EH (cell line): ENCODE measurements around the gene SLC35A2.

Experiments used
- DNase-seq: peaks from one replicate; pipeline ENCODE4 v3.0.0-alpha.2; 2015; ENCODE audit warnings: low read depth

Gene SLC35A2

DNA sequence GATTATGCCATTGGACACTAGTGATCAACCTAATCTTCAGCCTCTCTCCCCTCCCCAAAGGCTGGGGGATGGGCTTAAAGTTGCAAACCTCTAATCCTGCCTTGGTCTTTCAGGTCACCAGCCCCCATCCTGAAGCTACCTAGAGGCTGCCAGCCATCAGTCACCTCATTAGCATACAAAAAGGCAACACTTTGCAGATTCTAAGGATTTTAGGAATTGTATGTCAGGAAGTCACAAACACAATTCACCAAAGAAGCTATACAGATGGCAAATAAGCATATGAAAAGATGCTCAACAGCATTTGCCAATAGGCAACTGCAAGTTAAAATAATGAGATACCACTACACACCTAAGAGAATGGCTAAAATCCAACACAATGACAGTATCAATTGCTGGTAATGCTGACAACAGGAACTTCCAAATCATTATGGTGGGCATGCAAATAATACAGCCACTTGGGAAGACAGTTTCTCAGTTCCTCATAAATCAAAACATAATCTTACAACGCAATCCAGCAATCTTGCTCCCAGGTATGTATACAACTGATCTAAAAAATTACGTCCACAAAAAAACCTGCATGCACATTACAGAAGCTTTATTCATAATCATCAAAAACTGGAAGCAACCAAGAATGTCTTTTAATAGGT is 16.4 kb upstream of the SLC35A2 start:
- no peak for DNase-seq

DNA sequence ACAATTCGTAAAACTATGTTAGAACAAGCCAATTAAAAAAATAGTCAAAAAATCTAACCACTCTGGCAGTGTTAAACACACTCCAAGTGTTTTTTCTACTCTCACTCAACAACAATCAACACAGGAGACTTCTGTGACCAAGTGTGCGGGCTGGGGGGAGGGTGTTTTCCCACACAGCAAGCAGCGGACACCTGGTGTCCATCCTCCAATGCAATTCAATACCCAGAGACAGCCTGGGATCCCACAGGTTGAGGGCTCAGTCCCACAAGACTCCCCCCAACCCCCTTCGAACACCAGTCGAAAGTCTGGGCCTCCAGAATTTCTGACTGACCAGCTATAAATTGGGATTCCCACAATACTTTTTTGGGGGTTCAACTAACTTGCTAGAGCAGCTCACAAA is 15.7 kb upstream of the SLC35A2 start:
- DNase-seq = no peak

DNA sequence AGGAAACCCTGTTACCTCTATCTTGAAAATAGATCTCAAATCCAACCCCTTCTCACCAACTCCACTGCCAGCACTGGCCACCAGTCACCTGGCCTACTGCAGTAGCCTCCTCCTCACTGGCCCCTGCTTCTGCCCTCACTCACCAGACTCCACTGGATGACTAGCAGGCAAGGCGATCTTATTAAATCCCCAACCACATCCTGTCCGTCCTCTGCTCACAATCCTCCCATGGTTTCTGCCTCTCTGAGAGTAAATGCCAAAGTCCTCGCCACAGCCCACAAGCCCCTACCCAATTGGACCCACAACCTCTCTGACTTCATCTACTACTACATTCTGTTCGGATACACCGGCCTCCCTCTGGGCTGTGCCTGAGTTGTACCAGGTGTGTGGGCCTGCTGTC is 12.8 kb upstream of the SLC35A2 start:
- DNase-seq = no peak

DNA sequence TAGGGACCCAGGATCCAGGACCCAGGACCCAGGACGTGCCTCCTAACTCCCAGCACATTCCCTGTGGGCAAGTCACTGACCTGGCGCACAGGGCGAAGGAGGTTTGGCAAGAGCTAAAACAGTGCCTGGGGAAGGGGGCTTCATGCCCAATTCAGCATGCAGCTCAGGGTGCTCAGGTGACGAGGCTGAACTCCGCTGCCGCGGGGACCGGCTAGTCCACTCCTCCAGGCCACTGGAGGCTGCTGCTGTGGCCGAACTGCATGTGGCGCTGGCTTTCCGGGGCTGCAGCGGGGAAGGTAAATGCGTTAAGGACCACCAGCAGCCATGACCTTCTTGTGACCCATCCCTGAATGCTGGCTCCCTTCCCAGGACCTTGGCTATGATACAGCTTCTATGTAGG is 12.3 kb upstream of the SLC35A2 start:
- DNase-seq = no peak

DNA sequence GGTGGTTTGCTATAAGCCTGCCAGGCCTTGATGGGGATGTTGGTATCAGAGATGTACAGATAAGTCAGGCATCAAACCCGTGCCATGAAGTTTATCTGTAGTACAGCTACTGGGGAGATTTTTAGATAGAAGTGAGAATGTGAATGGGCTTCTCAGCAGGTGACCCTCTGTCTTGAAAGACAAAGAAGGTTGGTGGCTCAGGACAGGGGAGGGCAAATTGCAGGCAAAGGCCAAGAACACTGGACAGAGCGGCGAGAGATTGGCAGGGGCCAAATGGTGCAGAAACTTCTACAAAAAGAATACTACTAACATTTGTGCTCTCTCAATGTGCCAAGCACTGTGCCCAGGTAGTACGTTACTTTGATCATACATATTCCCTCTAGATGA is 9.3 kb upstream of the SLC35A2 start:
- no peak for DNase-seq

GRCh38 chrX:48919947-48920717 is 8.7 kb upstream of the SLC35A2 start:
- DNase-seq = no peak

DNA sequence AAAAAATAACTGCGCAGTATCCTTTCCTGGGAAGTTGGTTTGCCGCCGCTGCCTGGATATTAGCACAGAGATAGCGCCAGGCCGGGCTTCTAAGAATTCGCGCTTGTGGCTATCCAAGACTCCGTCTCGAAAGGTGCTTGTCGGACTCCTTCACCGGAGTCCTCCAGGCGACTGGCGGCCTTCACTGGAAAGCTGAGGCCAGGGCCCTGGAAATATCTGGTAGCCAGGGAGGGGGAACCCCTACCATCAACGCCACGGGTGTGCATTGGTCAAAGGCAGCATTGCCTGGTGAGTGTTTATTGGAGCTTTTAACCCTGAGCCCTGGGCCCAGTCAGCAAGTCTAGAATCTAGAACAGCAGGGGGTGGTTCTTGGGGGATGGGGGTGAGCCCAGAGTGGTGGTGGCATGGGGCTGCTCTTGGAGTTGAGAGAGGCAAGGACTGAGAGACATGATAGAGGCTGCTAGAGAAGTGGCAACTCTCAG is 8.0 kb upstream of the SLC35A2 start:
- DNase-seq = no peak

- DNase-seq = peak; percentile 88
Observed at GRCh38 chrX:48918643-48919340, 7.3 kb upstream of the SLC35A2 start, which contains the start of gene PIM2. TSS of gene PIM2 (minus strand) at chrX:48919024. CDS start at chrX:48918834, 190 bp downstream.

GRCh38 chrX:48918301-48918642 is 6.8 kb upstream of the SLC35A2 start:
- DNase-seq = no peak

DNA sequence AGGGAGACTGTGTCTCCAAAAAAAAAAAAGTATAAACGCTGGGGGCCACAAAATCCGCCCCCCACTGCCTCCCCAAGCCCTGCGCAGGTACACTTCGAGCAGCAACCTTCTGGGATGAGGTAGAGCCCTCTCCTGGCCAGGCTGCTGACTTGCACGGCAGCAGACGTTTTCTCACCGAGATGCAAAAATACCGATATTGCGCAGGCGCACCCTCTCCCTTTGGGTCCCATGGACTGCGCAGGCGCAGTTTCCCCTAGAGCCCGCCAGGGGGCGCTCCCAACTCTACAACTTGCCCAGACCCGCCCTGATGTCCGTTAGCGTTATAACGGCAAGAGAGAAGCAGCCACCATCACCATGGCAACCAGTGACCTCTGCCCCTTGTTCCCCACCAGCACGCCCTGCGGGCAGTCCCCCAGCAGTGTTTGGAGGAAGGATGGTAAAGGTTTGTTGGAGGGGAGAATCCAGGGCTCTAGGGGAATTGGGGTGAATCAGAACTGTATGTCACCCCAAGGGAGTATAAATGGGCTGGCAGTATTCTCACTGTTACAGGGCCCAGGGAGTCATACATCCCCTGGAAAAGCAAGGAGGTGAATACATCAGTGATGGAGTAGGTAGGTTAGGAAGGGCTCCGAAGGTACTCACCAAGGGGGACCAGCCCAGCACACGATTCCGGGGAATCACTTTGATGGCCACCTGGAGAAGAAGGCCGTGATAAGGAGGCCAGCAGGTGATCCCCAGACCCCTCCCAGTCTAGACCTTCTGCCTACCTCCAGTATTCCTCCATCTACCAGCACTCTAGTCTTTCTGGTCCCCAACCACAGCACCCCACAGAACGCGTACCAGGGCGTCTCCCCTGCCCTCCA is 5.9 kb upstream of the SLC35A2 start:
- DNase-seq = peak; percentile 90

GRCh38 chrX:48914593-48915493 is 3.4 kb upstream of the SLC35A2 start:
- no peak for DNase-seq

- DNase-seq = no peak
Observed at GRCh38 chrX:48913605-48914366, 2.3 kb upstream of the SLC35A2 start.

DNA sequence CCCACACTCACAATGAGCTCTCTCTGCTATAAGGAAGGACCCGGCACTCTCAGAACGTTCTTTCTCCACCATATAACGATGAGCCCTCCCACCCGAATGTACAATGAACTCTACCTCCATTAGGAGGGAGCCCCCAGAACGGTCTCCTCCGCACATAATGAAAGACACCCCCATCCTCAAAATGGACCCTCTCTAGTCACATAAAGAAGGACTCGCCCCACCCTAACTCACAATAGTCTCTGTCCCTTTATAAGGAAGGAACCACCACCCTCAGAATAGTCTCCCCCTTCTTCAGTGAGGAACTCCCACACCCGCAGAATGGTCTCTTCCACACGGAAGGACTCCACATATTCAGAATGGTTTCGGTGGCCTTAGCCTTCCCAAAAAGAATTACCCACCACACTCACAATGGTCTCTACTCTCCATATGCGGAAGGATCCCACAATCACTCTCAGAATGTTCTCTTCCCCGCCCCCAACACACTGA is 477 bp downstream of the SLC35A2 start:
- peak; percentile 44 for DNase-seq

- DNase-seq = no peak
Observed at GRCh38 chrX:48909703-48910294, 1.6 kb downstream of the SLC35A2 start.

DNA sequence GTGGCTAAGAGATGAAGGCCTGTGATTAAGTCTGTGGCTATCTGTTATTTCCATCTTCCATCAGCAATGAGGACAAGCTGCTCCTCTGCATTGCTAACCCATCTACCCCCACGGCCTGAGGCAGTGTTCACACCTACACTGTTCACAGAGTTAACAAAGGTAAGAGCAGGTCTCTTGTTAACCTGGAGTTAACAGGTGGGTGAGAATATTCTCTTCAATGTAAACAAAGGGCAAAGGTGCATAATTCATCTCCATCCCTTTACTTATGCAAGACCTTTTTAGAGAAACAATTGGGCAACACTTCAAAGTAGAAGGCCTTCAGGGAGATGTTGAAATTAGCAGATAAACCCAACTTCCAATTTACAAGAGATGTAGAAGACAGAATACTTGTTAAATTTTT is 2.8 kb downstream of the SLC35A2 start:
- DNase-seq = no peak

DNA sequence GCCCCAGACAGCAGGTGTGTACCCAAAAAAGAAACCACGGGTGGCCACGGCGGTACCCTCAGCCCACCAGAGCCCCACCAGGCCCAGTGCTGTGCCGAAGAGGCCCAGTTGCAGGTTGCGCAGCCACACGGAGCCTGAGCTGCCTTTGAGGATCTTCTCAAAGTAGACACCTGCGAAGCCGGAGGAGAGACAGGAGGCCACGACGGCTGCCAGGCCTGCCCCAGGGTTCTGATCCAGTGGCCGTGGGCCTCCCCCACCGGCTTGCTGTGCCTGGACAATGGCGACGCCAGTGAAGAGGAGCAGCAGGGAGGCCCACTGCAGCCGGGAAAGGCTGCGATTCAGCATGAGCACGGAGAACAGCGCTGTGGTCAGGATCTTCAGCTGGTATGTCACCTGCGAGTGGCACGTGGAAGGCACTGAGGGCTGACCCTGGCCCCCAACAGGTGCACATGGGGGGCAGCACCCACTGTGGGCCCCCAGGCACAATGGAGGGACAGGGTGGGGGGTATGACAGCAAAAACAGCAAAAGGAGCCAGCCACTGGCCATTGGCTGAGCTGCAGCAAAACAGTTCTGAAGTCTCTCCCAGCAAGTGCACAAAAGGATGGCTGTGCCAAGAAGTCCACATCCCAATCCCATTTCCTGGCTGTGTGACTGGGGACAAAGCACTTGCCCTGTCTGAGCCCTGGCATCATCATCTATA is 6.2 kb downstream of the SLC35A2 start:
- DNase-seq = no peak

- DNase-seq = no peak
Observed at GRCh38 chrX:48904626-48905025, 6.8 kb downstream of the SLC35A2 start.

GRCh38 chrX:48904180-48904579 is 7.3 kb downstream of the SLC35A2 start:
- no peak for DNase-seq

- DNase-seq = no peak
Observed at GRCh38 chrX:48903290-48903689, 8.2 kb downstream of the SLC35A2 start.
